Anterior cingulate cortex (tissue), 58 donors: Measurements from ENCODE around the gene BHLHE41.
A peak's percentile ranks its signal among the peaks of the same experiment; 100 is the strongest.

ENCODE experiments used
- DNase-seq, 58 donors: peaks; one replicate each; lab custom pipeline; 2025; lab: John Stamatoyannopoulos, UW

BHLHE41 gene

DNA sequence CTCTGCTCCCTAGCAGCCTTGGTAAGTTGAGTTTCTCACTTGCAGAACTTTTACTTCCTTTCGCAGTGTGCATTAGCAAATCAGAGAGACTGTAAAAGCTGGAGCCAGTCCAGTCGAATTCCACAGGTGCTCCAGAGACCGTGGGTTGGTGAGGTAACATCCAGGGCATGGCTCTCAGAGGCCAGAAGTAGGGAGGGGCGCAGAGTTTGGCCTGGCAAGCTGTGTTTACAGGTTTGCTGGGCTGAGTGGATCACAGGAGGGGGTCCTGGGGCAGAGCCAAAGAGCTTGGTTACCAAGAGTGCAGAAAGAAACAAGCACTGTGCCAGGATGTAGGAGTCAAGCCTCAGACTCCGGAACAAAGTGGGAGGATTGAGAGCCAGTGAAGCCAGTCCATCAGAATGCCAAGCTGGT lies 10.2 kb upstream of the BHLHE41 start:
- peak in 40 of 58 donors; percentile 4 to 80 (median 39) for DNase-seq

DNA sequence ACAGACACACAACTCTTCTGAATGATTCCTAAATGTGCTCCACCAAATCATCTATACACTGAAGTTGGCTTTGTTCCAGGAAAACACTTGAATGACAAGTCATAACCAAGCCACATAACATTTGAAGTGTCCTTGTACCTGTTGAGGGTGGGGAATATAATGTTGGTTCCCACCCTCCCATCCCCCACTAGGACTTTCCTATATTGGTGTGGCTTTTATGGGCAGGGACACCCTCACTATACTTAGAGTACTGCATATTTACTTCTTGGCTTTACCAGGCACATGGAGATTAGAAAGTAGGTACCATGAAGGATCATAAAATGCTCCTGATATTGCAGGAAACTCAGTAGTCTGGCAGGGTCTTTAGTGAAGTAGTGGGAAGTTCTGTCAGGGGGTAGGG lies 9.7 kb upstream of the BHLHE41 start:
- no peak for DNase-seq

DNA sequence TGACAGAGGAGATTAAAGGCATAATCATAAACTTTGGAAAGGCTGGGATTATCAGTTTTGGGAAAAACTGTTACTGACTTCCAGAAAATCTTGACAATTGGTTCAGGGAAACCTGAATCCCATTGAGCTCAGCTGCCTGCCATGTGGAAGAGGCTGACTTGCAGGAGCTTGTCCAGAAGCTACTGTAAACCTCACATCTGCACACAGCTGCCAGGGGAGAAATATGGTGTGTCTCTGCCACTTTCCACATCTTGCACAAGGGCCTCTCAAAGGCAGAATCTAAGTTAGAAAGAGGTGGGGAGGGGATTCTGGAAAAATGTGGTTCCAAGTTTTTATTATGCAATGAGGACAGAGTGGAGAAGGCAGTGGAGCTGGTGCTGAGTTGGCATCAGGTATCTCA lies 8.7 kb upstream of the BHLHE41 start:
- DNase-seq, result no peak

DNA sequence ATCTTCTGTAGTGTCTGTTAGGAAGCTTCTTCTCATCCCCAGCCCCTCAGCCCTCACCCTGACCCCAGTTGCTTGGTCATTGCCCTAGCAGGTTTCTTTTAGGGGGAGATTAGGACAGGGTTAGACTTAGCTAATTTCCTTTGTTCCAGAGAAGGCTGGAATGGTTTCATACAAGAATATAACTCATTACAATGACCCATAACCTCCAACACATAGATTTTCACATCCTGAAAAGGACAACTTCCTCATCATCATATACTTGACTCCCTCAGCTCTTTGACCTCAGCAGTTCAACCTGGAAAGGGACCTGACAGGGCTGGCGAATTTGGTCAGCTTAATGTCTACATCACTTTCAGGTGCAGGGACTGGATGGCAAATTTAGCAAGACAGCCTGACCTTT lies 8.0 kb upstream of the BHLHE41 start:
- DNase-seq, result no peak

DNA sequence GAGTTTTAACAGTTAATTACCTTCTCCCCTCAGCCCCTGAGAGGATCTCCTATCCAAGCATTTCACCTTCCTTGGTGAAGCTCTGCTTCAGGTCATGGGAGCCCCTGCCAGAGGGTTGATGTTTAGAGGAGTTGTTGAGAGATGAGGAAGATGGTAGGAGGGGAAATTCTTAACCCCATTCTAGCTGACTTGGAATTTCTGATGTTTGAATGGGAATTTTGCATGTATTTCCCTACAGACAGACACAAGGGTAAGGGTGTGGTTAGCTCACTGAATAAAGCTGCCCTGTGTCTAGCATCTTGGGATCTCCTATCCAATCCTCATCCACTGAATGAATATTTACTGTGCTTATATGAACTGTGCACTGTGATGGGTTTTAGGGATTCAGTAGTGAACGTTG lies 7.1 kb upstream of the BHLHE41 start:
- no peak for DNase-seq

DNA sequence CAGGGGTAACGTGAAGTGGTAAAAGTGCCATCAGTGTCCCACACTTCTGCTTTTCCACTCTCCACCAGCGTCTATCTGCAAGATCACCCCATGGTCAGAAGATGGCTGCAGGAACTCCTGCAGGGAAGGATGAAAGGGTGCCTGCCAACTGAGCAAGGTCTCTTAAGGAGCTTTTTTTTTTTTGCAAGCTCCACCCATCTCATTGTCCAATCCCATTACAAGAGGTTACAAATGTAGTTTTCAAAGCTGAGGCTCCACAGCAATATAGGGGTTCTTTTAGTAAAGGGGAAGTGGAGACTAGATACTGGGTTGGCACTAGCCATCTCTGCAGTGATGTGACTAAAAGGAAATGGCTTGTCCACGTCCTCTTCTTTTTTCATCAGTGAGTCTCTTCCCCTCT lies 5.9 kb upstream of the BHLHE41 start:
- peak in 10 of 58 donors; percentile 12 to 53 (median 22) for DNase-seq

DNA sequence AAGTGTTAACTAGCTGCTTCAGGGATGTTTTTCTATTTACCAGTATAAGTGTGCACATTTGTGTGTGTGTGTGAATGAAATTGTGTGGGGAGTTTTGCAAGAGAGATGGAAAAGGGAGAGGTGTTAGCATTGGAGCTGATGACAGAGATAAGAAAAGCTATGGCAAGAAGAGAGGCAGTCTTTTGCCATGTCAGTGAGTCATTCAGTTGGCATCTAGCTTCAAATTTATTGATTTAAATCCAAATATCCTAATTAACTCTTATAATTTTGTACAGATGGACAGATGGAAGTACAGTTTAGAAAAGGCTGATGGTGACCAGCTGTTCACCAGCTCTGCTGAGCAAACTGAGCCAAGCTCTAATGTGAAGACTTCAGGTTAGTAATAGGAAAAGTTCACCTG lies 3.3 kb upstream of the BHLHE41 start:
- no peak for DNase-seq

DNA sequence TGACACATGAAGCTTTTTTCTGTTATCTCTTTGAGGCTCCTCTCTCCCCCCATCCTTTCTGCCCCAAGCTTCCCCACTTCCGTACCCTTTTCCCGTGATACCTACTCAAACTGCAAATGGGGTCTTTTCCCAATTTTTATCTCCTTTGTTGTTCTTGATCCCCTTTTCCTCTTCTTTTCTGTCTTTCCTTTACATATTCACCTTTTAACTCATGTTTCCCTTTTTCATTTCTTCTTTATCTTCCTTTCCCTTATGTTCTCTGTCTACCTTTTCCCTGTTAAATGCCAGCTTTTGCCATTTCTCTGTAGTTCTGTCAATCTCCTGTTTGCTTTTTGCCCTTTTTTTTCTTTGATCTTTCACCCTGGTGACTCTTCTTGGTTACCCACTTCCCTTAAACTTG lies 2.6 kb upstream of the BHLHE41 start:
- DNase-seq, result no peak

DNA sequence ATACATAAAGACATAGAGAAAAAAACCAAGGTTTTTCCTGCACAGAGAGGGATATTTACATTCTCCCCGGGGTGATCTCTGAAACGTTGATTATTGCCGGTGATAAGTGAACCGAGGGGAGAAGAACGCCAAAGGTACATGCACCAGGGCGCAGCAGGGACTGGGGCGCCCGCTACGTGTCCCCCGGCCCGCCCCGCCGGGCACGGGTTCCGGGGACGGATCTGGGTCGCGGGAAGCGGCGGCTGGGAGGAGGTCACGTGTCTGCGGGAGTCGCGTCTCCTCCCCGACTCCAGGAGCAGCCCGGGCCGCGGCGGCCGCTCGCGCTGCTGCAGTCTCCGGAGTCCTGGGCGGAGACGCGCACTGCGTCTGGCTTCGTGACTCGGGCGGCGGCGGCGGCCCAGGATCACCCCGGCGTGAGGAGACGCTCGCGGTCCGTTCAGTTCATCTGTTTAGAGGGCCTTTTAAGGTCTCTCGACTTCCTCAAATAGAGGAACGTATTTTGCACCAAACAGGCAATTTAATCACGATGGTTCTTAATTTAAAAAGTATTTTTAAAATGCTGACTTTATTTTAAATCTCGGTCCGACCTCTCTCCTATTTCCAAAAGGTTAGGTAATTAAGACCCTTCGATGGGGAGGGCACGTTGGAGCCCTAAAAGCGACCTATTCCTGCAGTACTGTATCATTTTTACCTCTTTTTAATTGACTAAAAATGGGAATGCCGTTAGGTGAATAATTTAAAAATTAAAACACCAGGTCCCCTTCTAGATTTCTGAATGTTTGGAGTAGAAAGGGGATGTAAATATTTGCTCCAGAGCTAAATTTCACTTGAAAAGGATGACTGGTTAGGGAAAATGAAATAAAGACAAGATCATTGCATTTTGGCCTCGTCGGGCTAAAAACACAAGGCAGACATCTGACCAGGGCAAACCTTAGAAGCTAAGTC lies 1.8 kb upstream of the BHLHE41 start:
- DNase-seq, result peak; percentile 39 to 91 (median 80)

DNA sequence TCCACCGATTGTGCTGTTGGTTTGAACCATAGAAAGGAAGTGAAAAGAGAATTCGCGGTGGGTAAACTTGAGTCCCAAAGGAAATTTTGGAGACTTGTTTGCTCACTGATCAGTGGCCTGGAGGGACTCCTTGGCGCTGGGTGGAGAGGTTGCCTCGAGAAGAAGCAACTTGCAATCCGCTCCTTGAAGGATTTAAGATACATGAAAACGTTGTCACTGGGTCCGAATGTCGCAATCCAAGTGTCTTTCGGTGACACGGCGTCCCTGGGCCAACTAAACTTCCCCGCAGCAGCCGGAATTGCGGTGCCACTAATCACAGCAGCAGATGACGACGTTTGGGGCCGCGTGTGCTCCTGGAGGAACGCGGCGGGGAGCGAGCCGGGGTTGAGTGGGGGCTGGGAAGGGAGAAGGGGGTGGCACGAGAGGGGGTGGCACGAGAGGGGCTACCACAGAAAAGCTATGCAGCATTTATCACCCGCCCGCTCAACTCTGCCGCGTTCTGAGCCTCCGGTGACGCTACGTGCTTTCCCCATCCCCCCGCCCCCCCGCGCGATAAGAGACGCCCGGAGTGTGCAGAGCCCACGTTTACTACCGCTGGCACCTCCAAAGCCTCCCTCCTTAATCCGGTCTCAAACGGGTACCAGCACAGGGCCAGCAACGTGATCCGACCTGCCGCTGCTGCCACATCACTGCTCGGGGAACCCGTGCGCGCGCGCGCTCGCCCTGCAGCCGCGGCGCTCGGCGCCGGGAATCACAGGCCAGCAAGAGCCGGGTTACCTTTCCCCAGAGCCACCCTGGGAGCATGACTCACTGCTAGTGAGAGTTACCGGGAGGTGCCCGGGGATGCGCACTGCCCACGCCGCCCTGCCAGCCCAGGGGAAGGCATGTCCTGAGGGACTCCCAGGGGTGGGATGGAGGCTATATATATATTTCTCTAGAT lies 833 bp upstream of the BHLHE41 start:
- peak in 56 of 58 donors; percentile 24 to 90 (median 73) for DNase-seq

DNA sequence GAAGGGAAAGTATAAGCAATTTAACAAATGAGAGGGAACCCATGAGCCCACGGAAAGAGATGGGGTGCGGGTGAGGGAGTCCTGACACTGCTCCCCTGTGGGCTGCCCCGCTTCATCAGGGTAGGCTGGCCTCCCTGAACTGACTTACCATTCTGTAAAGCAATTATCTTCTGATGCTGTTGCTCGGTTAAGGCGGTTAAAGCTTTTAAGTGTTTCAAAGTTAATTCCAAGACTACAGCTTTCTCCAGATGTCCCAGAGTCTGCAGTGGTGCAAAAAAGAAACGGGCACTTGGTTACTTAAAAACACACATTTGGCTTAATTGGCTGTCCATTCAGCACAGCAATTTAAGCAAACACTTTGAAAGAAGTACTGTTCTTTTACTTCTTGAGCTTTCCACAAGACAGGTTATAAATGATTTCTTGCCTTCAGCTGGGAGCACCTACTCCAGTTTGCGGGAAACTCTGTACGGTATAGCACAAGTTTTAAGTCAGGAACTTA lies 1.3 kb downstream of the BHLHE41 start:
- peak in 2 of 58 donors; percentile 68 to 71 for DNase-seq

DNA sequence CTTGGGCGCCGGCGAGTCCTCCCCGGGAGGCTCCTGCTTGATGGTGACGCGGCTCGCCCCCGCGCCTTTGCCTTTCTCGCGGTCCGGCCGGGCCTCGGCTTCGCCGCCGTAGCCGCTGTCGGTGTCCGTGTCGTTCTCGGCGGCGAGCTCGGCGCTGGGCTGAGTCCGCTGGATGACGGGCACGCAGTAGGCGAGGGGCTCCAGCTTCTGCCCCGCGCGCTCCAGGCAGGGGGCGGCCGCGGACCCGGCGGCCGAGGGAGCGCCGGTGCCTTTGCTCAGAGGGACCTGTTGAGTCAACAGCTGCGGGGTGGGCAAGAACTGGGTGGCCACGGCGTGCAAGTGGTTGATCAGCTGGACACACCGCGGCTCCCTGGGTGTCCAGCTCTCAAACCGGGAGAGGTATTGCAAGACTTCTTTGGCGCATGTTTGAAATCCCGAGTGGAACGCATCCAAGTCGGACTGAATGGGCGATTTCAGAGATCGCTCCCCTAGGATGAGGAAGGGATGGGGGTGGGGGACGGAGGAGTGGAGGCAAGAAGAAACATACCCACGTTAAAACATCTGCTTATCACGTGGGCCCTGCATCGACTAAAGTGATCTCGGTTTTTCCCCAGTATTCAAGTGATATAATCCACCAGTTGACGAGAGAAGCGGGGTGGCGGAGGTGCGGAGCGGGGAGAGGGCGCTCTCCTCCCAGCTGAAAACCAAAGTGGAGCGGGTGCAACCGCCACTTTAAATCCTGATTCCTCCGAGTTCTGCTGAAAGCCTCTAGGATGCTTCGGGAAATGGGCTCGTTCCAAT lies 2.0 kb downstream of the BHLHE41 start:
- DNase-seq, result peak in 57 of 58 donors; percentile 19 to 91 (median 71)

DNA sequence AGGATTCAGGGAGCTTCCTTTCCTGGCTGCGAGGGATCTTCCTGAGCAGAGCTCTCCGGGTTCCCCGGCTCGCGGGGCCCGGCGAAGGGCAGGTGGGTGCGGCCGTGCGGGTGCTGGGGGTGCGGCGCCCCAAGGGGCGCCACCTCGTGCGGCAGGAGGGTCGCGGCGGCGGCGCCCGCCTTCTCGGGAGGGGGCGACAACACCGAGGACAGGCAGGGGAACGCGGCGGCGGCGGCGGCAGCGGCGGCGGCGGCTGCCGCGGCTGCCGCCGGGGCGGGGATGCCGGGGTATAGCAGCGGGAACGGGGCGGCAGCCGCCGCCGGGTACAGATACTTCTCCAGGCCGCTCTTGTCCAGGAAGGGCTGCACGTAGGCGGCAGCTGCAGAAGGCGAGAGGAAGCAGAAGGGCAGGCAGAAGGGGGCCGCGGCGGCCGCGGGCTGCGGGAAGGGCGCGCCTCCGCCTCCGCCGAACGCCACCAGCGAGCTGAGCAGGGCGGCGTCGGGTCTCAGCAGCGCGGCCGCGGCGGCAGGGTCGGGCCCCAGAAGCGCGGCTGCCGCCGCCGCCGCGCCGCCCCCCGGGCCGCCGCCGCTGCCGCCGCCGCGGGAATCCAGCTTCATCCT lies 2.7 kb downstream of the BHLHE41 start:
- peak in 6 of 58 donors; percentile 30 to 53 (median 46) for DNase-seq

DNA sequence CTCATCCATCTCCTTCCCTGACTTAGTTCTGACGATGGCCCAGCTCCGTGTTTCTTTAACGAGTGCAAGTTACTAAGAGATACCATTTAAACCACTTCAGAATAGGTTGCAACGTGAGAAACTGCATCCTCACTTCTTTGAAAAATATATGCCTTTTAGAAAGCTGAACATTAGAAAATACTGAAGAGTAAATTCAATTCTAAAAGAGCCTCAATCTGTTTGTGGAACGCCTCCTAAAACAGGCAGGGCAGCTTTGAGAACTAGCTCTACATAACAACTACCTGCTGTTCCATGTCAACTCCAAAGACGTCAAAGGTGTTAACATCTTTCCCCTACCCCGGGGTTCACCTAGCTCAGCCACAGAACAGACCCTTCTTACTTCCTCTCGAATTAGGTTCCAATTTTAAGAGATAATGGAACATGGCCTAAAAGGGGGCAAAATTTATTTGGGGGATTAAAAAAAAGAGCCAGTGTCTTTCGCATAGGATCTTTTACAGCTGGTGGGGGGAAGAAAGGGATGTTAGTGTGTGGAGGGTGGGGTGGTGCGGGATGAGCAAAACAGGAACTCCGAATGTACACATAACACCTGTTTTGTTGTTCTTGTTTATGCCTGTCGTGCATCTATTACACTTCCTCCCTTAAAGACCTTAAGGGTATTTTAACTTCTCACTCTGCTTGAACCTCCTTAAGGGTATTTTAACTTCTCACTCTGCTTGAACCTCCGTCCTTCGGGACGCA lies 3.3 kb downstream of the BHLHE41 start:
- DNase-seq, result no peak

DNA sequence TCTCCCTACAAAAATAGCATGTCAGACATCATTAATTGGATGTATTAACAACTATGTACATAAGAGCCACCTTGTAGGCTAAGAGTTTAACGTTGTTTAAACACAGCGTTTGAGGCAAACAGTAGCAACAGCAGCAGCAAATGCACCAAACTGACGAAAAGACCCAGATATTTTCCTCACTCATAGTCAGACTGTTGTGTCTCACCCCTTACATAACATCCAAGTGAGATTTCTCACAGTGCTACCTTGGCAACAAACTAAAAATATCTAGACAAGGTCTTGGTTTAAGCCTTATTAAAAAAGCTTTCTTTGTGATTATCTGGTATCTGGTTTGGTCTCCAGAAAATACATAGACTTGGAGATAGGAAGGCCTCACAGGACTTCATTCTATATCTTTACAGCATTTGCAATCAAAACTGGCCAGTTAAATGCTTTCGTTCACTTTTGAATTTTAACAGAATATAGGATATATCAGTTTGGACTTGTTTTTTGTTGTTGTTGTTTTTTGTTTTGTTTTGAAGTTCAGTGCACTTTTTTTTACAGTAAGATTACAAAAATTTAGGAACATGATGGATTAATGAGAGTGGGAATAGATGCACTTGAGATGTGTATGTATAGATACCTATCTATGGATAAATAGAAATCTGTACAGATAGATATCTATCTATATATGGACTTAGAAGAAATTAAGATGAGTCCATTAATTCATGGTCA lies 4.1 kb downstream of the BHLHE41 start:
- DNase-seq, result peak in 2 of 58 donors; percentile 23 to 25

DNA sequence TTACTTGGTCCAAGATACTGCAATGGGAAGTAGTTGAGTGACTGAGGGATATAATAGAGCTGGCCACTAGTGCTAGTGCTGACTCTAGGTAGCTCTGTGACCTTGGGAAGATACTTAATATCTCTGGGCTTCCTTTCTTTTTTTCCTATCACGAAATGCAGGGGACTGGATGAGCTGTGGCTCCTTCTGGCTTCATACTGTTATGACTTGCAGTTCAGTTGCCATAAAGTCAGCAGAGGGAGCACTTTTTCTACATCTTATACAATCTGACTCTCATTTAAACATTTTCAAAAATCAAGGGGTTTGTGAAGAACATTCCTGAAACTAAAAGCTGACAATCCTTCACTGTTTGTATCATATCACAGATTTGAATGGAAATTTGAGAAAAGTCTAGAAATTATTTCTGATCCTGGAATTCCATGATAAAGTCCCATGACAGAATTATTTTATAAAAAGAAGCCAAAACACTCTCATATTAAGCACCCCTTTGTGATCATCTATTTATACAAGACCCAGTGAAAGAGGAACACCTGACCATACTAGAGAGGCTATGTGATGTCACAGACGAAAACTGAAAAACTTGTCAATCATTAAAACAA lies 5.3 kb downstream of the BHLHE41 start:
- peak in 15 of 58 donors; percentile 9 to 71 (median 19) for DNase-seq

DNA sequence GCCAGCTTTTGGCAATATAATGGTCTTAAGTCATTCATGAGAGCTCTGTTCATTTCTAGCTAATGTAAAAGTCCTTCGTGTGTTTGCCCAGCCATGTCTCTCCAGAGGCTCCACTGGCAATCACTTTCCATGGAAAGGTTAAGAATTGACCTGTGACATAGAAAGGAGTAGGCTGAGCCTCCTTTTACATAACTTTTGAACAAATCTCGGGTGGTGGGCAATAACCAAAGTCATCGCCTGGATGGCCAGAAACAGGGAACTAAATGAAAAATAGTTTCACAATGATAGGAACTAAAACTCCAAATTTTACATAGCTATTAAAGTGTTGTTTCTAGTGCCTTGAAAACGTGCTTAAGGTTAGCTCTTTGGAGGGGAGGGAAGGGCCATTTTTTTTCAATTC lies 6.5 kb downstream of the BHLHE41 start:
- no peak for DNase-seq
